WTC11 (cell line): ENCODE data around the gene DBH. TPM values are rescaled to one million over a fixed set of nuclear protein-coding genes. Genes with fewer than 3 reads are reported as not detected.

Experiments used
- ATAC-seq: fragments of 200-7000 bp; cut with Tn5 transposase; 2 replicates; pipeline ENCODE4 v1.10.0; 2021; ENCODE audit warnings: mild to moderate bottlenecking, moderate library complexity
- CTCF ChIA-PET: fragments of 300-600 bp; sonication (Branson Sonifier 250); formaldehyde crosslinking; loops from one replicate; lab custom pipeline; 2021; ENCODE audit warnings: antibody characterized with exemption; lab: Charles Lee
- POLR2A ChIA-PET: fragments of 350-600 bp; sonication (Branson Sonifier 250); formaldehyde crosslinking; loops from one replicate; lab custom pipeline; 2021; ENCODE audit warnings: antibody characterized with exemption; lab: Charles Lee
- DNase-seq: peaks from one replicate; pipeline ENCODE4 v3.0.0; 2021; ENCODE audit warnings: low spot score
- H3K27ac Mint-ChIP-seq: 2 replicates; pipeline ENCODE4 v1.8.0; 2021; ENCODE audit warnings: mixed read lengths
- H3K27me3 Mint-ChIP-seq: 2 replicates; pipeline ENCODE4 v1.8.0; 2021; ENCODE audit warnings: low read depth, mild to moderate bottlenecking, moderate library complexity, mixed read lengths
- H3K36me3 Mint-ChIP-seq: 2 replicates; pipeline ENCODE4 v1.8.0; 2021; ENCODE audit warnings: mixed read lengths
- H3K4me1 Mint-ChIP-seq: 2 replicates; pipeline ENCODE4 v1.8.0; 2022; ENCODE audit warnings: mixed read lengths
- H3K4me3 Mint-ChIP-seq: 2 replicates; pipeline ENCODE4 v1.8.0; 2021; ENCODE audit warnings: mild to moderate bottlenecking, moderate library complexity, mixed read lengths
- H3K9me3 Mint-ChIP-seq: 2 replicates; pipeline ENCODE4 v1.8.0; 2021; ENCODE audit warnings: mixed read lengths
- ATF1 ChIP-seq: sonication (generic); formaldehyde crosslinking; IDR thresholded peaks from 2 replicates; pipeline ENCODE4 v1.8.1; 2023; ENCODE audit warnings: mild to moderate bottlenecking, moderate library complexity, missing genetic modification reagents
- ATF3 ChIP-seq: sonication (generic); formaldehyde crosslinking; conservative IDR thresholded peaks from 2 replicates; pipeline ENCODE4 v1.8.1; 2022; ENCODE audit warnings: mild to moderate bottlenecking, missing genetic modification reagents
- ATF6 ChIP-seq: sonication (generic); formaldehyde crosslinking; IDR thresholded peaks from 2 replicates; pipeline ENCODE4 v1.8.1; 2023; ENCODE audit warnings: mild to moderate bottlenecking, missing genetic modification reagents
- E2F1 ChIP-seq: sonication (generic); formaldehyde crosslinking; IDR thresholded peaks from 2 replicates; pipeline ENCODE4 v1.8.0; 2022; ENCODE audit warnings: mild to moderate bottlenecking, missing genetic modification reagents
- EMX1 ChIP-seq: fragments of 250-450 bp; sonication (Bioruptor Pico); IDR thresholded peaks from 2 replicates; pipeline ENCODE4 v1.8.0; 2021; ENCODE audit warnings: mild to moderate bottlenecking
- GTF2I ChIP-seq: fragments of 250-450 bp; sonication (Bioruptor Pico); conservative IDR thresholded peaks from 2 replicates; pipeline ENCODE4 v1.4.0; 2021; ENCODE audit warnings: mild to moderate bottlenecking
- KAT7 ChIP-seq: sonication (generic); formaldehyde crosslinking; IDR thresholded peaks from 2 replicates; pipeline ENCODE4 v1.8.1; 2023; ENCODE audit warnings: missing genetic modification reagents, mild to moderate bottlenecking, borderline replicate concordance
- MYBL2 ChIP-seq: sonication (generic); formaldehyde crosslinking; IDR thresholded peaks from 2 replicates; pipeline ENCODE4 v1.8.1; 2023; ENCODE audit warnings: mild to moderate bottlenecking, moderate library complexity, missing genetic modification reagents
- NR1H2 ChIP-seq: sonication (generic); formaldehyde crosslinking; IDR thresholded peaks from 2 replicates; pipeline ENCODE4 v1.9.0; 2021; ENCODE audit warnings: mild to moderate bottlenecking, moderate library complexity, missing genetic modification reagents
- PREB ChIP-seq: sonication (generic); formaldehyde crosslinking; IDR thresholded peaks from 2 replicates; pipeline ENCODE4 v1.8.1; 2022; ENCODE audit warnings: mild to moderate bottlenecking, missing genetic modification reagents, moderate library complexity, borderline replicate concordance
- SMAD4 ChIP-seq: sonication (generic); formaldehyde crosslinking; IDR thresholded peaks from 2 replicates; pipeline ENCODE4 v1.8.0; 2022; ENCODE audit warnings: mild to moderate bottlenecking, missing genetic modification reagents
- ZNF121 ChIP-seq: sonication (generic); formaldehyde crosslinking; IDR thresholded peaks from 2 replicates; pipeline ENCODE4 v1.8.0; 2023; ENCODE audit warnings: missing genetic modification reagents
- ZNF232 ChIP-seq: sonication (generic); formaldehyde crosslinking; IDR thresholded peaks from 2 replicates; pipeline ENCODE4 v1.8.0; 2022; ENCODE audit warnings: mild to moderate bottlenecking, missing genetic modification reagents
- ZNF416 ChIP-seq: fragments of 250-450 bp; sonication (Bioruptor Pico); IDR thresholded peaks from 2 replicates; pipeline ENCODE4 v1.9.0; 2021; ENCODE audit warnings: mild to moderate bottlenecking, inconsistent platforms
- total RNA-seq: library from RNA; stranded (reverse); gene quantifications from 3 replicates; pipeline ENCODE4 v1.2.3, GENCODE V29; 2021
- TF ChIP-seq, protein P1 (sequence below): sonication (generic); formaldehyde crosslinking; IDR thresholded peaks from 2 replicates; pipeline ENCODE4 v1.8.1; 2022; ENCODE audit warnings: mild to moderate bottlenecking, moderate library complexity, missing genetic modification reagents
- TF ChIP-seq, protein P2 (sequence below): sonication (generic); formaldehyde crosslinking; IDR thresholded peaks from 2 replicates; pipeline ENCODE4 v1.8.0; 2022; ENCODE audit warnings: missing genetic modification reagents
- TF ChIP-seq, protein P3 (sequence below): sonication (generic); formaldehyde crosslinking; IDR thresholded peaks from 2 replicates; pipeline ENCODE4 v1.8.1; 2022; ENCODE audit warnings: missing genetic modification reagents, borderline replicate concordance
- TF ChIP-seq, protein P4 (sequence below): fragments of 250-450 bp; sonication (Bioruptor Pico); IDR thresholded peaks from 2 replicates; pipeline ENCODE4 v1.8.0; 2021; ENCODE audit warnings: mild to moderate bottlenecking

Gene DBH
- total RNA-seq, 1 experiment from 2014 or later: 0.24 TPM

DNA sequence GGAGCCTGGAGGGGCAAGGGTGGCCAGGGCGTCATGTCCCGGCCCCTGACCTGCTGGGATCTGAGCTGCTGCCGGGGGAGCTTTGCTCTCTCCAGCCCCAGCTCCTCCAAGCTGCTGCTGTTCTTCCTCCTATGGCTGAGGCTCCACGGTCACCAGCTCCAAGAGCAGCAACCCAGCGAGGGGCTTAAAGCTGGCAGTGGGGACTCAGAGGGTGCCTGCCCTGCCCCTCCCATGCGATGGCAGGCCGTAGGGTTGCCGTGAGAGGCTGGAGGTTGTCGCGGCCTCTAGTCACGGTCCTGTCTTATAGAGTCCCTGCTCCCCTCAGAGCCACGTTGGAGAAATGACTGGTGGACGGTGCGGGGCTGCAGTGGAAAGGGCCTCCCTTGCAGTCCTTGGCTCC lies 19.5 kb downstream of the DBH start (continued):
- no peak for TF ChIP-seq ATF3
- TF ChIP-seq, protein P1, sequence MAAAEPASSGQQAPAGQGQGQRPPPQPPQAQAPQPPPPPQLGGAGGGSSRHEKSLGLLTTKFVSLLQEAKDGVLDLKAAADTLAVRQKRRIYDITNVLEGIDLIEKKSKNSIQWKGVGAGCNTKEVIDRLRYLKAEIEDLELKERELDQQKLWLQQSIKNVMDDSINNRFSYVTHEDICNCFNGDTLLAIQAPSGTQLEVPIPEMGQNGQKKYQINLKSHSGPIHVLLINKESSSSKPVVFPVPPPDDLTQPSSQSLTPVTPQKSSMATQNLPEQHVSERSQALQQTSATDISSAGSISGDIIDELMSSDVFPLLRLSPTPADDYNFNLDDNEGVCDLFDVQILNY (CRISPR knock-in tag): no peak

- Mint-ChIP-seq H3K36me3 (no peaks in the 10 kb centered on the region), H3K9me3 (no peaks in the 10 kb centered on the region), H3K27ac (no peak overlapping the region), H3K27me3 (peaks cover 19% of the 10 kb centered on the region), H3K4me3 (no peak overlapping the region)
- no peak for ATAC-seq
- POLR2A ChIA-PET: interaction anchor here (0.5 kb wide), 1 partner anchor 82 kb away, joined by 4 read pairs; the partner anchor contains the start of gene SARDH
- TF ChIP-seq, protein P2, sequence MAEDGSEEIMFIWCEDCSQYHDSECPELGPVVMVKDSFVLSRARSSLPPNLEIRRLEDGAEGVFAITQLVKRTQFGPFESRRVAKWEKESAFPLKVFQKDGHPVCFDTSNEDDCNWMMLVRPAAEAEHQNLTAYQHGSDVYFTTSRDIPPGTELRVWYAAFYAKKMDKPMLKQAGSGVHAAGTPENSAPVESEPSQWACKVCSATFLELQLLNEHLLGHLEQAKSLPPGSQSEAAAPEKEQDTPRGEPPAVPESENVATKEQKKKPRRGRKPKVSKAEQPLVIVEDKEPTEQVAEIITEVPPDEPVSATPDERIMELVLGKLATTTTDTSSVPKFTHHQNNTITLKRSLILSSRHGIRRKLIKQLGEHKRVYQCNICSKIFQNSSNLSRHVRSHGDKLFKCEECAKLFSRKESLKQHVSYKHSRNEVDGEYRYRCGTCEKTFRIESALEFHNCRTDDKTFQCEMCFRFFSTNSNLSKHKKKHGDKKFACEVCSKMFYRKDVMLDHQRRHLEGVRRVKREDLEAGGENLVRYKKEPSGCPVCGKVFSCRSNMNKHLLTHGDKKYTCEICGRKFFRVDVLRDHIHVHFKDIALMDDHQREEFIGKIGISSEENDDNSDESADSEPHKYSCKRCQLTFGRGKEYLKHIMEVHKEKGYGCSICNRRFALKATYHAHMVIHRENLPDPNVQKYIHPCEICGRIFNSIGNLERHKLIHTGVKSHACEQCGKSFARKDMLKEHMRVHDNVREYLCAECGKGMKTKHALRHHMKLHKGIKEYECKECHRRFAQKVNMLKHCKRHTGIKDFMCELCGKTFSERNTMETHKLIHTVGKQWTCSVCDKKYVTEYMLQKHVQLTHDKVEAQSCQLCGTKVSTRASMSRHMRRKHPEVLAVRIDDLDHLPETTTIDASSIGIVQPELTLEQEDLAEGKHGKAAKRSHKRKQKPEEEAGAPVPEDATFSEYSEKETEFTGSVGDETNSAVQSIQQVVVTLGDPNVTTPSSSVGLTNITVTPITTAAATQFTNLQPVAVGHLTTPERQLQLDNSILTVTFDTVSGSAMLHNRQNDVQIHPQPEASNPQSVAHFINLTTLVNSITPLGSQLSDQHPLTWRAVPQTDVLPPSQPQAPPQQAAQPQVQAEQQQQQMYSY (CRISPR knock-in tag): no peak
- no peak for TF ChIP-seq SMAD4 (CRISPR knock-in tag)
- TF ChIP-seq EMX1 (CRISPR knock-in tag): no peak
- TF ChIP-seq KAT7 (CRISPR knock-in tag): no peak
- TF ChIP-seq MYBL2 (CRISPR knock-in tag): no peak
- TF ChIP-seq, all 79 proteins: peak for 0
- DNase-seq: no peak
- peaks cover 19% of the 10 kb centered on the region for H3K4me1 Mint-ChIP-seq
- CTCF ChIA-PET: interaction anchor here (0.9 to 1.6 kb wide), 4 partner anchors 8 to 131 kb away, joined by 3 to 4 read pairs (median 3); no protein-coding TSS in a partner anchor
Measured at GRCh38 chr9:133656211-133657119, 20.3 kb downstream of the DBH start.

GRCh38 chr9:133657120-133657661 lies 21.0 kb downstream of the DBH start:
- Mint-ChIP-seq H3K27ac (no peak overlapping the region), H3K4me1 (peaks cover 19% of the 10 kb centered on the region), H3K27me3 (peaks cover 19% of the 10 kb centered on the region), H3K4me3 (no peak overlapping the region), H3K9me3 (no peaks in the 10 kb centered on the region), H3K36me3 (no peaks in the 10 kb centered on the region)
- ATAC-seq: no peak
- ChIA-PET CTCF (interaction anchor here (1.0 to 1.6 kb wide), 3 partner anchors 17 to 124 kb away, joined by 3 read pairs; no protein-coding TSS in a partner anchor), POLR2A (no interaction called here)
- DNase-seq: no peak
- no peak for TF ChIP-seq ATF3
- no peak for TF ChIP-seq ZNF121 (CRISPR knock-in tag)
- TF ChIP-seq, protein P3, sequence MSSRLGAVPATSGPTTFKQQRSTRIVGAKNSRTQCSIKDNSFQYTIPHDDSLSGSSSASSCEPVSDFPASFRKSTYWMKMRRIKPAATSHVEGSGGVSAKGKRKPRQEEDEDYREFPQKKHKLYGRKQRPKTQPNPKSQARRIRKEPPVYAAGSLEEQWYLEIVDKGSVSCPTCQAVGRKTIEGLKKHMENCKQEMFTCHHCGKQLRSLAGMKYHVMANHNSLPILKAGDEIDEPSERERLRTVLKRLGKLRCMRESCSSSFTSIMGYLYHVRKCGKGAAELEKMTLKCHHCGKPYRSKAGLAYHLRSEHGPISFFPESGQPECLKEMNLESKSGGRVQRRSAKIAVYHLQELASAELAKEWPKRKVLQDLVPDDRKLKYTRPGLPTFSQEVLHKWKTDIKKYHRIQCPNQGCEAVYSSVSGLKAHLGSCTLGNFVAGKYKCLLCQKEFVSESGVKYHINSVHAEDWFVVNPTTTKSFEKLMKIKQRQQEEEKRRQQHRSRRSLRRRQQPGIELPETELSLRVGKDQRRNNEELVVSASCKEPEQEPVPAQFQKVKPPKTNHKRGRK: no peak
- TF ChIP-seq GTF2I (CRISPR knock-in tag): no peak
- TF ChIP-seq ZNF416 (CRISPR knock-in tag): no peak
- TF ChIP-seq ATF1 (CRISPR knock-in tag): no peak
- TF ChIP-seq E2F1: no peak
- TF ChIP-seq NR1H2 (CRISPR knock-in tag): no peak
- no peak for TF ChIP-seq ATF6
- TF ChIP-seq, protein P4, sequence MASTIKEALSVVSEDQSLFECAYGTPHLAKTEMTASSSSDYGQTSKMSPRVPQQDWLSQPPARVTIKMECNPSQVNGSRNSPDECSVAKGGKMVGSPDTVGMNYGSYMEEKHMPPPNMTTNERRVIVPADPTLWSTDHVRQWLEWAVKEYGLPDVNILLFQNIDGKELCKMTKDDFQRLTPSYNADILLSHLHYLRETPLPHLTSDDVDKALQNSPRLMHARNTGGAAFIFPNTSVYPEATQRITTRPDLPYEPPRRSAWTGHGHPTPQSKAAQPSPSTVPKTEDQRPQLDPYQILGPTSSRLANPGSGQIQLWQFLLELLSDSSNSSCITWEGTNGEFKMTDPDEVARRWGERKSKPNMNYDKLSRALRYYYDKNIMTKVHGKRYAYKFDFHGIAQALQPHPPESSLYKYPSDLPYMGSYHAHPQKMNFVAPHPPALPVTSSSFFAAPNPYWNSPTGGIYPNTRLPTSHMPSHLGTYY (CRISPR knock-in tag): no peak
- TF ChIP-seq ZNF232: no peak
- TF ChIP-seq PREB (CRISPR knock-in tag): no peak
